ENCODE results near the gene DDX23. TPM values are rescaled to one million over a fixed set of nuclear protein-coding genes. Genes with fewer than 3 reads are reported as not detected.

DDX23 gene
- polyA plus RNA-seq, 4 donors: 86.1 to 106 (median 102) TPM

DNA sequence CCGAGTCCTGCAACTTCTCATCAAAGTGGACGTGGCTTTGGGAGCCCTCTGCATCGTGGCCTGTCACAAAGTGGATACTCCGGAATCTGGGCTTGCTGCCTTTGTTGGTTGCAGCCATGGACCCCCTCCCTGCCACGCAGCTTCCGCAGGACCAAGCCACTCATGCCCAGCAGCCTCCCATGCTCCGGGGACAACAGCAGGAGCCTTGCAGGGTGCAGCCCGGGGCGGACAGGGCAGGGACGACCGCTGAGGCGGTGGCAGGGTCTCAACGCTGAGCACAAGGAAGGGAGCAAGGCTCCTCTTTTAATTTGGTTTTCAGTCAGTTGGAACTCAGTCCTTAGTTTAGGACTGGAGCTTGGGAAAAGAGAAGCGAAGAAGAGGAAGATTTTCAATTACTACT lies 51.0 kb downstream of the DDX23 start:
- no peak for DNase-seq (ENCODE audit: low read depth in 4 of 4, low spot score in 3 of 4)

DNA sequence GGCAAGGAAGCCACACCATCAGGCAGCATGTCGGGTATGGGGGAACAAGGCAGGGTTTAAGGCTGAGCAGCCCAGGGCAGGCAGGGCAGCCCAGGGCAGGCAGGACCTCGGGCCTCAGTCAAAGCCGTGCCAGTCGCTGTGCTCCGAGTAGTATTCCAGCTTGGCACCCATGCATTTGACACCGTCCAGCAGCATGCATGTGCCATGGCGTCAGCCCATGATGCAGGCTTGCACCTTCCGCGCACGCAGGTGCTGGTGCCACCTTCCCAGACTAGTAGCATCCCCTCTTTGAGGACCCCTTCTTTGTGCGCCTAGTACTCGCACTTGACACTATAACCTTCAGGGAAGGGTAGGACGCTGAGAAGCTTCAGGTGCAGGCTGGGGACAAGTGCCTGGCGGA lies 51.5 kb downstream of the DDX23 start:
- no peak for DNase-seq (ENCODE audit: low read depth in 4 of 4, low spot score in 3 of 4)

DNA sequence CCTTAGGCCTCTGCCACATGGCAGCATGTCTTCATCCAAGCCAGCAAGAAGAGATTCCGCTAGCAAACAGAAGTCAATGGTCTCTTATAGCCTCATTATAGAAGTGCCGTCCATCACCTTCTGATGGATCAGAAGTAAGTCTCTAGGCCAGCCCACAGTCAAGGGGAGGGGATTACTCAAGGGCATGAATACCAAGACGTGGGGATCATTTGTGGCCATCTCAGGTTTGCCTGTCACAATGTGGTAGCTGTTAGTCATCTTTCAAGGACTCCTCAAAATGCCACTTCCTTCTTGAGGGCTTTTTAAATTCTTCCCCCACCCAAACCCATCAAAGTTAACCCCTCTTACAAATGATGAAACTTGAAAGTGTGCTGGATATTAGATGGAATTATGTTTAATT lies 55.0 kb downstream of the DDX23 start:
- no peak for DNase-seq (ENCODE audit: low read depth in 4 of 4, low spot score in 3 of 4)

DNA sequence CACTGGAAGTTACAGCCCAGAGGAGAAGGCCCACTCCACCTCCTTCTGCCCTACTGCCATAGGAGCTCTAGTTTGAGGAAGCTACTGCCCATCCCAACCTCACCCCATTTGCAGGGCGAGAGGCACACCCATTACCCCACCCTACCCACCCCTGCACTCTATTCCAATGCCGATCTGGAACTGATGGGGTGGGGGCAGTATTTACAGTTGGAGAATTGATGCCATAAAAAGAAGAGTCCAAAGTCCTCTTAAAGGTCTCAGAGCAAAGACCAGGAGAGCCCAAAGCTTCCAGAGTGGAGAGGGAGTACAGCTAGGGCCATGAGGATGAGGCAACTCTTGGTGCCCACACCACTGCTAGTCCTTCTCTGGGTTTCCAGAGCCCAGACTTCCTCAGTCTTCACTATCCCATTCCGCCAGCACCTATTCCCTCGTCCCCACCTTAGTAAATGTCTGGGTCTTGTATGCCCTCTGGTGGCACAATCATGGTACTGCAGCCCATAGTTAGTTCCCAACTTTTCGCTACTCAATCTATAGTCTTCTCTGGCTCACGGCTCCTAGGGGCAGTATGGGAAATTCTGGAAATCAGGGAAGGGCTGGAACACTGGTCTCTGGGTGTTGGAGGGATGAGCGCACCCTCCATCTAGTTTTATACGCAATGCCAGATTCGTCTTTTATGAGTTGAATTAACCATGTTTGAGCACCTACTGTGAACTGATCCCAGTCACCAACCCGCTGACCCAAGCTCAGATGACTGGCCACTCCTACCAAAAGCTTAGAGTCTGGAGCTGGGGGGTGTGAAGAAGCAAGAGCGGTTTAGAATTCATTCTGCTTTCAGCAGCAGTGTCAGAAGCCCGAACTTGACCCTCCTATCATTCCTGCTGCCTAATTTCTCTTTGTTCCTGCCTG lies 56.2 kb downstream of the DDX23 start:
- no peak for DNase-seq (ENCODE audit: low read depth in 4 of 4, low spot score in 3 of 4)

DNA sequence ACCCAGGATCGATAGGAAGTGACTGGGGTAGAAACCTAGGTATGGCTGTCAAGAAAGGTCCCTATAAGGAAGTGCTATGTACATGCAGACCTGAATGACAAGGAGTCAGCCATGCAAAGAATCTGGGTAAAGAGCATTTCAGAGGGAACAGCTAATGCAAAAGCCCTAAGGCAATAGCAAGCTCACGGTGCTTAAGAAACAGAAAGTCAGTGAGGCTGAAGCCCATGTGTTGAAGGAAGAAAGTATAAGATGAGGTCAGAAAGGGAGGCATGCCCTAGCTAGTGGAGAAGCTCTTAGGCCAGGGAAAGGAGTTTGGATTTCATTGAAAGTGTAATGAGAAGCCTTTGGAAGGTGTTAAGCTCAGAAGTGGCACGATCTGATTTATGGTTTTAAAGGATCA lies 57.1 kb downstream of the DDX23 start:
- no peak for DNase-seq (ENCODE audit: low read depth in 4 of 4, low spot score in 3 of 4)

DNA sequence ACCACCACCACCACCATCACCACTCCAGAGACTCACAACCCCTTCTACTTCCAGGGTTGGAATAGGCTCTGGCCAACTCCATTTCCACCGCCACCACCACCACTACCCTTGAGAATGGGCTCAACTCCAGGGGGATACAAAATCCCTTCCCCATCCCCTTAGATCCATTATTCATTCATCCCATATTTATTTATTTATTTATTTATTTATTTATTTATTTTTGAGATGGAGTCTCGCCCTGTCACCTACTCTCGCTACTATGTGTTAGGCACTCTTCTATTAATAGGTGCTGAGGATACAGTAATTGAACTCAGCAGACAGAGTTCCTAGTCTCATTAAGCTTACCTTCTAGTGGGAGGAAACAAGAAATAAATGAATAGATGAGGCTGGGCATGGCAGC lies 58.3 kb downstream of the DDX23 start:
- no peak for DNase-seq (ENCODE audit: low read depth in 4 of 4, low spot score in 3 of 4)

DNA sequence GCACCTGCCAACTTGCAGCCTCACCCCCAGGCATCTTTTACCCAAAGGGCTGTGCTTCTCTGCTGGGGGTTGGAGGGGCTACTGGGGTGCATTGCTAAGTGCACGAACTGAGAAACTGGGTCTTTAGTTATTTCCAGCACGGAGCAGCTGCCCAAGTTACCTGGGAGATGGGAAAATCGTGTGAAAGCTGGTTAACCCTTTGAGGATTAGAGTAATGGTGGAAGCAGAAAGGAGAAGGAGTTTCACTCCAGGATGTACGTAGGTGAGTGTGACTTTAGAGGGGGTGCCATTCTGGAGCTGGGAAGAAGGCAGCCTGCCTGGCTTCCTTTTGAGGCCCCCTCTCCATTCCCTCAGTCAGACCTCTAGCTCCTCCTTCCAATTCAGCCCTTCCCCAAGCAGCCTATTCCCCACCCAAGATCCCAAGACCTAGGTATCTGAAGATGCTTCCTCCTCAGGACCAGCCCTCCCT lies 62.1 kb downstream of the DDX23 start:
- no peak for DNase-seq (ENCODE audit: low read depth in 4 of 4, low spot score in 3 of 4)

DNA sequence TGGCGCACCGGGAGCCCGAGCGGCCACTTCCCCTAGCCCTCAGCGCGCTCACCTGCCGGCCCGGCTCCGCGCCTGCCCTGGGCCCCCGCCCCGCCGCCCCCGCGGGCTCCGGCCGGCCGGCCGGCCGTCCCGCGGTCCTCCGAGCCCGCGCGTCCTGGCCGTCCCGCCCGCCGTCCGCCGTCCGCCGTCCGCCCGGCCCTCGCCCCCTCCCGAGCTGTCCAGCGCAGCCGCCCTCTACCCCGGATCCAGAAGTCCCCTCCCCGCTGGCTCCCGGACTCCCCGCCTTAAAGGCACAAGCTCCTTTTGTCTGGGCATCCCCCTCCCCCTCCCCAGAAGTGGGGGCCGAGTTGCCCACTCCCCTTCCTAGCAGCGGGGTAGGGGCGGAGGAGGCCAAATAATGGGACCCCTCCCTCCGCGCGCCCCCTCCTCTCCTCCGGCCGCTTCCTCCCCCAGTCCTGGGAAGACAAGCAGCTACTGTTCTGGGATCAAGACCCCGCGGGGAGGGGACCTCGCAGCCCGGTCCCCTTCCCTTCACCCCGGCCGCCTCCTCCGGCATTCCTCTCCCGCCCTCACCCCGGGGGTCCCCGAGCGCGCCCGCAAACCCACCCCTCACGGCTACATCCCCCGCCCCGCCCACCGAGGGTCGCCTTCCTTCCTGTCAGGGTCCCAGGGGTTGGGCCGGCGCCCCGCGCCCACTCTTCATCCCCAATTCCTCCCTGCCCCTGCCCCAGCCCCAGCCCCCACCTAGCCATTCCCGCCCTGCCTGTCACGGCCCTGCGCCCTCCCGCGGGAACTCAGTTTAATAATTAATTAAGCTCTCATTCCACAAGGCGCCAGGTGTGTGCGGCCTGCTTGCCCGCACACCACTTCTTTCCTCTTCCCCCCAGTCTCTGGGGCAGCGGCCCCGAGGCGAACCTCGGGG lies 62.8 kb downstream of the DDX23 start, which contains the start of gene ADCY6:
ADCY6 (minus strand) TSS at position 236 of the 922 bp plus-strand sequence. CDS start 5,655 bp downstream, outside the sequence.
- peak in 2 of 4 donors; percentile 72 to 75 for DNase-seq (ENCODE audit: low read depth in 4 of 4, low spot score in 3 of 4)

DNA sequence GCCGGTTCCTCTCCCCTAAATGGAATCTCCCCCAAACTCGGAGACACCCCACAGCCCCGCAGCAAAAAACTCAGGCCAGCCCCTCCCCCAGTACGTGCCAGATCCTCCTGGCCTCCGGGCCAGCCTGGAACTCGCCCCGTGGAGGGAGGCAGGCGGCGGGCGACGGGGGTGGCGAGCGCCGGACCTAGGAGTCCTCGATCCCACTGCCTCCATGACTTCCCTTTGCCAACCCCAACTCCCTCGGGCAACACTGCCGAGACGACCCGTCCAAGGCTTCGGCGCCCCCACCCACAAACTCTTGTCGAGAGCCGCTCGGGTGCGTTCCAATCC lies 63.5 kb downstream of the DDX23 start:
- DNase-seq (ENCODE audit: low read depth in 4 of 4, low spot score in 3 of 4): no peak

DNA sequence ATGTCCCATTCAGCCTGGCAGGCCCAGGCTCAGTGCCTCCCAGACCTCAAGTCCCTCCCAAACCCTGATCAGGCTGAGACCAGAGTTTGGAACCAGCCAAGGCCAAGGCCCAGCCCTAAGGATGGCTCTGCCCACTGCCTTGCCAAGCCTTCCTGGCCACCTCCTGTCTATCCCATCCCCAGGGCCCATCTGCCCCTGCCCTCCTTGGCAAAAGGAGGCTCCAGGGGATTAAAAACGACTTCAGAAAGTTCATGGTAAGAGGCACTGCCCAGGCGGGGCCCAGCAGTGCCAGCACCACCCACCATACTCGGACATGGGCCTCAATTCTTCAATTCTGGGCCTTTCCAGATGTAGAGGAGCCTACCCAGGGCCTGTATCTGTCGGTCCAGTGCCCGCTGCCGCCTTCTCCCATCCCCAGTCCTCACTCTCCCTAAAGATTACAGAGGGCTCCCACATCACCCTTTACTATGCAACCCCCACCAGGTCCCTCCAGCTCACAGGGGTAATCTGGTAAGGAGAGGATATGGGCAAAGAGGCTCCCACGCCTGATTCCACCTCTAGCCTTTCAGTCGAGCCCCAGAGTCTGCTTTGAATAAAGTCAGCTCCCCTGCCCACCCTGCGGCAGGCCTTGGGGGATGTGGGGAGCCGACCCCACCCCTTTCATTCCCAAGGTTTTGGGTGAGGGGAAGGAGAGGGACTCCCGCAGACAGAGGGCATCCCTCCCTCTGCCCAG lies 64.0 kb downstream of the DDX23 start:
- DNase-seq (ENCODE audit: low read depth in 4 of 4, low spot score in 3 of 4): no peak

DNA sequence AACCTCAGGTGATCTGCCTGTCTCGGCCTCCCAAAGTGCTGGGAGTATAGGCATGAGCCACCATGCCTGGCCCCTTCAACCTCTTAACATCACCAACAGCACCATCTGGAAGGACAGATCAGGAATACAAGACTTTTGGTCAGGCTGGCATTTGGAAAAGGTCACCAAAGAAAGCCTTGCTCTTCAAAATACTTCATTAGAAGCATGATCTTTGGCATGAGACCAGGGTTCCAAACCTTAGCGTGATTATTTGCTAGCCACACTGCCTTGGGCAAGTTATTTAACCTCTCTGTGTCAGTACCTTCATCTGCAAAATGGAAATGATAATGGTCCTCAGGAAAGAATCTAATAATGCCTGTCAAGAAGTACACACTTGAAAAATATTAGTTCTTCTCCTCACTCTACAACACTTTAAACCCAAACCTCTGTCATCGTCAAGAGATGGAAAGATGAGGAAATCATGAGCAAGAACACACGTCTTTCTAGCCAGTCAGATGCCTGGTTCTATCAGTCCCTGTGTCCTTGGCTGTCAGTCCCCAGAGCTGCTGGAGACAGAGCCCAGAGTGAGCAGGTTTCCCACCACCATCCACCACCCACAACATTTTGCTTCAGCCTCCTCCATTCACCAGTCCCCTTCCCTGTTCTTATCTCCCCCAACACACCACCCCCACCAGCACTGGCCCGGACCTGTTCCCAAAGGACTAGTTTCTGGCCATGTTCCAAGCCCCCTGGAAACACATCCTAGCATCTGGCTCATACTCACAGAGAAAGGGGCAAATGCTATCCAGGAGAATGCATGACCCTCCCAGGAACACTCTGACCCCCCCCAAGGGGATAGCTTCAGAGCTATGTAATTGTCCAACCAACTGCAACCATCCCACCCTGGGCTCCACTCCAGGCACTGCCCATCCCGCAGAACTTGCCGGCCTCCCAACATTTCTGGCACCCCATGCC lies 65.1 kb downstream of the DDX23 start:
- DNase-seq (ENCODE audit: low read depth in 4 of 4, low spot score in 3 of 4): no peak

DNA sequence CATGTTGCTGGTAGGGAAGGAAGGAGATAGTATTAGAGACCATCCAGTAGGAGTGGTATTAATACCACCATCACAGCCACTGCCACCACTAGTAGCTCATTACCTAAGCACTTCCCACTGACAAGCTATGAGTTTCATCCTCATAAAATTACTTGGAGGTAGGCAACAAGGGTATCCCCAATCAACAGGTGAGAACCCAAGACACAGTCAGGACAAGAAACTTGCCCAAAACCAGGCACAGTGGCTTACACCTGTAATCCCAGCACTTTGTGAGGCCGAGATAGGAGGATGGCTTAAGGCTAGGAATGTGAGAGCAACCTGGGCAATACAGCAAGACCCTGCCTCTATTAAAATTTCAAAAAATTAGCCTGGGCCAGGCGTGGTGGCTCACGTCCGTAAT lies 68.5 kb downstream of the DDX23 start:
- no peak for DNase-seq (ENCODE audit: low read depth in 4 of 4, low spot score in 3 of 4)

DNA sequence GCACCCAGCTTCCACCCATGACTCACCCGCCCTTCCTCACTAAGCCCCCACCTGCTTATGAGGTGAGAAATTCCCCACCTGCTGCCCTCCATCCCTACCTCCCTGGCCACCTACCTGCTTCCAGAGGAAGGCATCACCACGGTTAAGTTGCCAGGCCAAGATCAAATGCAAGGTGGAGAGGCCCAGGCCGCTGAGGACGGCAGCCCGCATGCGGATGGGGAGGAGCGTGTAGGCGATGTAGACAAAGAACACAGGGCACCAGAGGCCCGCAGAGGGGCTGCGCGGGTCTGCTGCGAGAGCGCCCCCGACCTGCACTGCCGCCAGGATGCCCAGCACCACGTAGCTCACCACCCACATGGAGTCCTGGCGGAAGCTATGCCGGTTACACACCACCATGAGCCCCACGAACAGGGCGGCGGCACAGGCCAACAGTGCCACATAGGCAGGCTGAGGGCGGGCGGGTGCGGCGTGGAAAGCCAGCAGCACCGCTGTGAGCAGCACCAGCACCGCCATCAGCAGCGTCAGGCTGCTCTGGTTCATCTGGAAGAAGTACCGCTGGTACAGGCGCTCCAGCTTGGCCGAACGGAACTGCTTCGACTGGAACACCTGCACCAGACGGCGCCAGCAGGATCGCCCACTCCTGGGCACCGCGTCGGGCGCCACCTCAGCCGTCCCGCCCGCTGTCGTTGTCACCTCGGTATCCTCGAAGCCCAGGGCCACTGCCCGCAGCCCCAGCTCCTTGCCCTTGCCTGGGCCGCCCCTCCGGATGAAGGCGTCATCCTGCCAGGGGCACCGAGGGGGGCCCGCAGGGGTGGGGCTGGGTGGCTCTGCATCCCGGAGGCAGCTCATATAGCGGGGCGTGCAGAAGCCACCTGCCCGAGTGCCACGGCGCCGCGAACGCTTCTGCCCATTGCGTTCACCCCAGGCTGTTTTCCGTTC lies 69.2 kb downstream of the DDX23 start:
- no peak for DNase-seq (ENCODE audit: low read depth in 4 of 4, low spot score in 3 of 4)

DNA sequence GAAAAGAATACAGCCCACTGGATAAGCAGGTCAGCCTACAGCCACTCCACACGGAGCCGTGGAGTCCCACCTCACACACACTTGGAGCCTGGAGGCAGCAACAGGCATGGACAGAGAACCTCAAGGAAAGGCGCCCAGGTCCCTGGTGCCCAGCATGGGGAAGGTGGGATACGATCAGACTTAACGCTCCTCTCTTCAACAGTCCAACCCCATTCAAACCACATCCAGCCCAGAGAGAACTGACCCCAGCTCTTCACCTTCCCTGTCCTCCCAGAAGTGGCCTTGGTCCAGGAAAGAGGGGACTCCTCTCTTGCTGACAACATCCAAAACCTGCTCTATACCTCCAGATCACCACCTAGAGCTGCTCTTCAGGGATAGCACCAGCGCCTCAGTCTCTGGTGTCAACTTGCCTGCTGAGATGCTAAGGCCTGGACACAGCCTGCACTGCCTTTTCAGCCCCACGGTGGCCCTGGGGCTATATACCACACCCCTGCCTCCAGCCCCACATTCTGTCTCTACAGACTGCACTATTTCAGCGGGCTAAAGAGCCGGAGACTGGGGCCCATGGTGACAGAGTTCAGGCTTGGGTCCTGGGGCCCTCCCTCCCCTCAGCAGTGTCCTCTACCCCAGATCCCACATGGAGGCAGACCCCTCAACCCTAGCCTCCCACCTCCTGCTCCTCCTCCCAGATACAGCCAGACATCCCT lies 70.1 kb downstream of the DDX23 start:
- no peak for DNase-seq (ENCODE audit: low read depth in 4 of 4, low spot score in 3 of 4)

DNA sequence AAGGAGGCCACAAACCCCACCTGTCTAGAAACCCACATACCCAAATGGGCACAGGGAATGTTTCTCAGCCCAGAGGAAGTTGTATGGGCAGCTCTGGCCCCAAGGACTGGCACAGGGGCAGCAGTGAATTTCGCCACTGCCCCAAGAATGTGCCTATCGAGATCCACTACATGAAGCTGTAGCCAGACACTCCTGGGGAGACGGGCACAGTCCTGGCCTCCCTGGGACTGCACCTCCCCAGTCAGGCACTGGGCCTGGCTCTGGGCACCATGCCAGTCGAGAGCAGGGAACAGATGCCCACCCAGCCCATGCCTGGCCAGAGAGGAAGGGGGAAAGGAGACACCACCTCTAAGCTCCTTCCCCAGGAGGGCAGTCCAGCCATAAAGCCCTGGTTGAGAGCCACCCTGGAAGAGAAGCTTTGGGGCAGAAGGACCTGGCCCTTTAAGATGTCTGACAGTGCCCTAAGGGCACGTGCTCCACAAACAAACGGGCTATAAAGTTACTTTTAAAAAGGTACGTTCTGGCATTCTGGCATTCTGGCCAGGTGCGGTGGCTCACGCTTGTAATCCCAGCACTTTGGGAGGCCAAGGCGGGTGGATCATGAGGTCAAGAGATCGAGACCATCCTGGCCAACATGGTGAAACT lies 71.5 kb downstream of the DDX23 start:
- DNase-seq (ENCODE audit: low read depth in 4 of 4, low spot score in 3 of 4): no peak

DNA sequence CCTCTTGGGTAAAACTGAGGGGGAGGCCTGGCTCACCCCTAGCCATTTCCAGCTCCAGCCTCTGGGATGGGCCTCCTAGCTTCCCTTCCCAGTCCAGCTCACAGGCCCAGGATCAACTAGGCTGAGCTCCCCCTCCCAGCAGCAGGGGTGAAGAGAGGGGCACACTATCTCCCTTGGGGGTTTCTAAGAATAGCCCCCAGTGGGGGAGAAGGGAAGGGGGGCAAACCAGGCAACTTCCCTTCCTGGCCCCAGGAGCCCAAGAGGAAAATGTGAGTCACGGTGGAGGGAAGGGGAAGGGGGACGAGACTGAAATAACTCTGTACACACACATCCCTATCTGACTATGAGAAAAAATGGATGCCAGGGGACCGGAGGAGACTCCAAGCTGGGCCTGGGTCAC lies 72.1 kb downstream of the DDX23 start:
- no peak for DNase-seq (ENCODE audit: low read depth in 4 of 4, low spot score in 3 of 4)
